GM23248 (cell line): Measurements from ENCODE around the gene NAV3. TPM values are rescaled to one million over a fixed set of nuclear protein-coding genes. Genes with fewer than 3 reads are reported as not detected.
"Not testable (repeated sequence)": the region's sequence is repeated elsewhere in the genome, so short reads cannot be mapped to it uniquely, and the experiment has no call there.

Source experiments
- DNase-seq: peaks from one replicate; pipeline ENCODE4 v3.0.0-alpha.2; 2015
- H2AFZ ChIP-seq: fragments of 200-600 bp; sonication (generic); 2 replicates; pipeline ENCODE4 v1.6.1; 2016; ENCODE audit warnings: antibody characterized with exemption
- H3F3A ChIP-seq: fragments of 200-600 bp; sonication (generic); 2 replicates; pipeline ENCODE4 v1.6.1; 2016; ENCODE audit warnings: mild to moderate bottlenecking, antibody characterized with exemption, mixed run types; ENCODE audit not compliant: insufficient read depth
- H3K27ac ChIP-seq: fragments of 200-600 bp; sonication (generic); 2 replicates; pipeline ENCODE4 v1.5.1; 2016; ENCODE audit warnings: mild to moderate bottlenecking
- H3K27me3 ChIP-seq: fragments of 200-600 bp; sonication (generic); replicated peaks from 2 replicates; pipeline ENCODE4 v1.6.1; 2016; ENCODE audit warnings: mild to moderate bottlenecking; ENCODE audit not compliant: insufficient read depth
- H3K36me3 ChIP-seq: fragments of 200-600 bp; sonication (generic); 2 replicates; pipeline ENCODE4 v1.6.1; 2016; ENCODE audit warnings: low read depth, mild to moderate bottlenecking
- H3K4me1 ChIP-seq: fragments of 200-600 bp; sonication (generic); 2 replicates; pipeline ENCODE4 v1.6.1; 2016; ENCODE audit warnings: mild to moderate bottlenecking; ENCODE audit not compliant: insufficient read depth
- H3K4me2 ChIP-seq: fragments of 200-600 bp; sonication (generic); one replicate; pipeline ENCODE4 v1.6.1; 2016; ENCODE audit warnings: mild to moderate bottlenecking; ENCODE audit not compliant: unreplicated experiment
- H3K4me3 ChIP-seq: fragments of 200-600 bp; sonication (generic); 2 replicates; pipeline ENCODE4 v1.5.1; 2016; ENCODE audit warnings: mild to moderate bottlenecking
- H3K79me2 ChIP-seq: fragments of 200-600 bp; sonication (generic); 2 replicates; pipeline ENCODE4 v1.6.1; 2016; ENCODE audit warnings: mild to moderate bottlenecking; ENCODE audit not compliant: insufficient read depth
- H3K9ac ChIP-seq: fragments of 200-600 bp; sonication (generic); 2 replicates; pipeline ENCODE4 v1.6.1; 2016; ENCODE audit warnings: mild to moderate bottlenecking
- H3K9me2 ChIP-seq: fragments of 200-600 bp; sonication (generic); 2 replicates; pipeline ENCODE4 v1.6.1; 2016; ENCODE audit warnings: mixed run types, mild to moderate bottlenecking, moderate library complexity; ENCODE audit not compliant: insufficient read depth
- H3K9me3 ChIP-seq: fragments of 200-600 bp; sonication (generic); one replicate; pipeline ENCODE4 v1.6.1; 2017; ENCODE audit warnings: low read depth
- H4K20me1 ChIP-seq: fragments of 200-600 bp; sonication (generic); 2 replicates; pipeline ENCODE4 v1.6.0; 2016; ENCODE audit not compliant: insufficient read depth
- EZH2 ChIP-seq: fragments of 200-600 bp; sonication (generic); IDR thresholded peaks from 2 replicates; pipeline ENCODE4 v1.6.1; 2018; ENCODE audit warnings: antibody characterized with exemption, mild to moderate bottlenecking; ENCODE audit not compliant: insufficient read depth, poor library complexity, severe bottlenecking
- EZH2phosphoT487 ChIP-seq: fragments of 200-600 bp; sonication (generic); IDR thresholded peaks from 2 replicates; pipeline ENCODE4 v1.6.1; 2018; ENCODE audit warnings: antibody characterized with exemption, moderate library complexity, mild to moderate bottlenecking, low read depth; ENCODE audit not compliant: insufficient read depth
- WGBS, 2 experiments: methylation state at CpG; one replicate each; pipeline ENCODE4 v1.1.6; 2015 to 2017; ENCODE audit warnings: low lambda C conversion rate in 2 of 2, low coverage in 1 of 2; ENCODE audit errors: missing lambda C conversion rate in 2 of 2; 5-methylcytosine and 5-hydroxymethylcytosine counted together
- in situ Hi-C: fragments of 300-500 bp; cut with MboI; formaldehyde crosslinking; loops from 2 replicates; pipeline ENCODE4 v1.15.0; 2020
- polyA plus RNA-seq: library from polyadenylated mRNA; unstranded; fragments of >200 nt; fragmentation: Nextera tagmentation; extraction: Ambion mirVana; gene quantifications from 2 replicates; pipeline ENCODE4 v1.2.1, GENCODE V29; 2016
- total RNA-seq: library from RNA; depleted of rRNA; stranded (reverse); fragments of >200 nt; shearing (Covaris generic); gene quantifications from 2 replicates; pipeline ENCODE4 v1.2.3, GENCODE V29; 2014

Gene NAV3
- total and polyA plus RNA-seq, 2 experiments from 2014 or later: 24.2 to 69.9 TPM

DNA sequence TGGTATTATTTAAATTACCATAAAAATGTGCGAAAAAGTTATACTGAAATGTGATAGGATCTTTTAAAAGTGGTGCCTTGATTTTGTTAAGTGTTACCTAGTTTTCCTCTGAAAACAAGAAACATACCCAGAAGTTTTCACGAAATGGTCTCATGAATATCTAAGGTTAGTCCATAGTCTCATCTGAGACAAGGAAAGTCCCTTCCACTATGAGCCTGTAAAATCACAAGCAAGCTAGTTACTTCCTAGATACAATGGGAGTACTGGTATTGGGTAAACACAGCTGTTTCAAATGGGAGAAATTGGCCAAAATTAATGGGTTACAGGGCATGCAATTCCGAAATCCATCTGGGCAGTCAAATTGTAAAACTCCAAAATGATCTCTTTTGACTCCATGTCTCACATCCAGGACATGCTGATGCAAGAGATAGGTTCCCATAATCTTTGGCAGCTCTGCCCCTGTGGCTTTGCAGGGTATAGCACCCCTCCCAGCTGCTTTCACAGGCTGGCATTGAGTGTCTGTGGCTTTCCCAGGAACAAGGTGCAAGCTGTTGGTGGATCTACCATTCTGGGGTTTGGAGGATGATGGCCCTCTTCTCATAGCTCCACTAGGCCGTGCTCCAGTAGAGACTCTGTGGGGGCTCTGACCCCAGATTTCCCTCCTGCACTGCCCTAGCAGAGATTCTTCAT lies 271.4 kb downstream of the NAV3 start:
- WGBS, 2 experiments: 88 to 92% methylated on average over 4 of the region's 4 CpGs
- in situ Hi-C loops: loop anchor here (25.0 kb wide), 1 partner anchor 365 kb away; no protein-coding TSS in a partner anchor
- TF ChIP-seq EZH2 (no peak), EZH2phosphoT487 (no peak)

DNA sequence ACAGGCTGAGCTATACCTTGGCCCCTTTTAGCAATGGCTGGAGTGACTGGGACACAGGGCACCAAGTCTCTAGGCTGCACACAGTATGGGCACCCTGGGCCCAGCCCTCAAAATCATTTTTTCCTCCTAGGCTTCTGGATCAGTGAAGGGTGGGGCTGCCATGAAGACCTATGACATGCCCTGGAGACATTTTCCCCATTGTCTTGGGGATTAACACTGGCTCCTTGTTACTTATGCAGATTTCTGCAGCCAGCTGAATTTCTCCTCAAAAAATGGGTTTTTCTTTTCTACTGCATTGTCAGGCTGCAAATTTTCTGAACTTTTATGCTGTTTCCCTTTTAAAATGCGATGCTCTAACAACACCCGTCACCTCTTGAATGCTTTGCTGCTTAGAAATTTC lies 272.1 kb downstream of the NAV3 start:
- H2AFZ ChIP-seq, H3K9me3 ChIP-seq, H3K9me2 ChIP-seq, H3F3A ChIP-seq, H3K4me1 ChIP-seq, H3K27ac ChIP-seq, H4K20me1 ChIP-seq, H3K4me2 ChIP-seq, DNase-seq, H3K4me3 ChIP-seq, H3K27me3 ChIP-seq, H3K9ac ChIP-seq: not testable (repeated sequence)
- in situ Hi-C loops: loop anchor here (25.0 kb wide), 1 partner anchor 366 kb away; no protein-coding TSS in a partner anchor
- 100% methylated on average over 2 of the region's 2 CpGs for WGBS, 2 experiments
- Histone ChIP-seq H3K79me2 (0 out of 2 replicates have a peak, but pooled peaks cover 20% of the 10 kb centered on the region), H3K36me3 (peaks cover 24% of the 10 kb centered on the region; the same call in 1 of the 2 replicates)

More for the DNA sequence above, 271.4 kb downstream of the NAV3 start:
- H3K4me2 ChIP-seq: no peak overlapping the region
- peaks cover 5% of the 10 kb centered on the region; the same call in 1 of the 2 replicates for H3F3A ChIP-seq
- no peak overlapping the region for H2AFZ ChIP-seq
- no peak overlapping the region for H3K27ac ChIP-seq
- no peak overlapping the region for H3K4me3 ChIP-seq
- no peak for DNase-seq
- H3K4me1 ChIP-seq: peaks cover 9% of the 10 kb centered on the region; the same call in 1 of the 2 replicates
- no peaks in the 10 kb centered on the region for H4K20me1 ChIP-seq
- H3K9me2 ChIP-seq: no peaks in the 10 kb centered on the region
- peaks cover 17% of the 10 kb centered on the region; the same call in 1 of the 2 replicates for H3K36me3 ChIP-seq
- H3K27me3 ChIP-seq: no peaks in the 10 kb centered on the region
- H3K79me2 ChIP-seq: 0 out of 2 replicates have a peak, but pooled peaks cover 20% of the 10 kb centered on the region
- no peak overlapping the region for H3K9ac ChIP-seq
- no peaks in the 10 kb centered on the region for H3K9me3 ChIP-seq

DNA sequence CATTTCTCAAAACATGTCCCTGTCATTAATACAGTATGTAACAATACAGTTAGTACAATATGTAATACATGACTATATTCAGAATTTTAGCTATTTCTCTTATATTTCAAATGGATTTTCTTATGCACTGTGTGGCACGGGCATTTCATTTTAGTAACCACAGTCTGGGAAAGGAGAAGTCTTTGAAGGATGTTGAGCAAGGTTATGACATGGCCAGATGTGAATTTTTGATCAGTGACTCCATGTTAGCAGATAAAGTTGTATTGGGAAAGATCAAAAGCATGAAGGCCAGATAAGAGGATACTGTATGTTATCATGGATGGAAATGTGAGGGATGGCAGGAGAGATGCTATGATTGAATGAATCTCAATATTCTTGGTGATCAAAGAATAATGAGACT lies 285.2 kb downstream of the NAV3 start:
- in situ Hi-C loops: loop anchor here (25.0 kb wide), 1 partner anchor 379 kb away; no protein-coding TSS in a partner anchor

GRCh38 chr12:78118036-78118435 lies 287.3 kb downstream of the NAV3 start:
- Histone ChIP-seq H3K79me2 (no peaks in the 10 kb centered on the region), H3K4me1 (peaks cover 17% of the 10 kb centered on the region), H3K9me2 (no peaks in the 10 kb centered on the region), H4K20me1 (no peaks in the 10 kb centered on the region; the same call in 1 of the 2 replicates), H3K4me3 (no peak overlapping the region), H3K27me3 (no peaks in the 10 kb centered on the region), H3K9me3 (no peaks in the 10 kb centered on the region), H3K27ac (0 out of 2 replicates have a peak overlapping the region, but pooled peaks have one; percentile 0), H3K36me3 (peaks cover 15% of the 10 kb centered on the region; the same call in 1 of the 2 replicates), H2AFZ (no peak overlapping the region), H3F3A (peaks cover 27% of the 10 kb centered on the region; the same call in 1 of the 2 replicates), H3K9ac (no peak overlapping the region), H3K4me2 (peak overlapping the region; percentile 26)
- in situ Hi-C loops: loop anchor here (25.0 kb wide), 1 partner anchor 381 kb away; no protein-coding TSS in a partner anchor
- WGBS, 2 experiments: 87 to 94% methylated on average over 6 of the region's 6 CpGs
- DNase-seq: no peak
- no peak for TF ChIP-seq EZH2phosphoT487
- TF ChIP-seq EZH2: no peak

More for the DNA sequence above, 285.2 kb downstream of the NAV3 start:
- no peak for DNase-seq
- WGBS, 2 experiments: 95 to 96% methylated on average over 1 of the region's 1 CpG
- no peak for TF ChIP-seq EZH2phosphoT487
- TF ChIP-seq EZH2: no peak
- no peak overlapping the region for H3K9ac ChIP-seq
- no peak overlapping the region for H3K27ac ChIP-seq
- no peaks in the 10 kb centered on the region for H3K27me3 ChIP-seq
- H3K36me3 ChIP-seq: peaks cover 20% of the 10 kb centered on the region; the same call in 1 of the 2 replicates
- no peaks in the 10 kb centered on the region for H3K79me2 ChIP-seq
- no peaks in the 10 kb centered on the region for H3K9me2 ChIP-seq
- no peak overlapping the region for H2AFZ ChIP-seq
- no peaks in the 10 kb centered on the region; the same call in 1 of the 2 replicates for H4K20me1 ChIP-seq
- H3K4me2 ChIP-seq: no peak overlapping the region
- H3K4me1 ChIP-seq: peaks cover 17% of the 10 kb centered on the region
- no peak overlapping the region for H3K4me3 ChIP-seq
- H3K9me3 ChIP-seq: no peaks in the 10 kb centered on the region
- peaks cover 27% of the 10 kb centered on the region; the same call in 1 of the 2 replicates for H3F3A ChIP-seq
